Measurements from ENCODE around the gene ZFPM1.

The ZFPM1 gene

GRCh38 chr16:88466949-88467348 lies 13.9 kb downstream of the ZFPM1 start:
- Histone ChIP-seq H3K4me3 (replicated peaks; ENCODE audit: insufficient read depth, low read length) (no peak overlapping the region), H3K27ac (replicated peaks) (no peak overlapping the region), H3K27me3 (ENCODE audit: insufficient read depth, poor library complexity, severe bottlenecking) (no peaks in the 10 kb centered on the region)
- no peak for TF ChIP-seq SPI1 (IDR thresholded peaks at IDR 0.05; ENCODE audit: borderline replicate concordance, low read depth)
- no peak for TF ChIP-seq CTCF (IDR thresholded peaks at IDR 0.05; ENCODE audit: insufficient read depth, low read length)
- no peak for TF ChIP-seq POLR2AphosphoS5 (IDR thresholded peaks at IDR 0.05; ENCODE audit: low read depth)
- no peak for DNase-seq (ENCODE audit: low read depth in 1 of 2, low spot score in 1 of 2)

- peak in 1 of 2 experiments; percentile 3 for DNase-seq (ENCODE audit: low read depth in 1 of 2, low spot score in 1 of 2)
- Histone ChIP-seq H3K27me3 (ENCODE audit: insufficient read depth, poor library complexity, severe bottlenecking) (no peaks in the 10 kb centered on the region), H3K4me3 (replicated peaks; ENCODE audit: insufficient read depth, low read length) (no peak overlapping the region), H3K27ac (replicated peaks) (no peak overlapping the region)
- no peak for TF ChIP-seq GABPA (IDR thresholded peaks at IDR 0.05; ENCODE audit: low read depth)
- no peak for TF ChIP-seq POLR2AphosphoS5 (IDR thresholded peaks at IDR 0.05; ENCODE audit: low read depth)
- no peak for TF ChIP-seq CTCF (IDR thresholded peaks at IDR 0.05; ENCODE audit: insufficient read depth, low read length)
- no peak for TF ChIP-seq SPI1 (IDR thresholded peaks at IDR 0.05; ENCODE audit: borderline replicate concordance, low read depth)
- TF ChIP-seq REST (IDR thresholded peaks at IDR 0.05; ENCODE audit: insufficient replicate concordance, low read depth): no peak
Measured at GRCh38 chr16:88467541-88467944, 14.5 kb downstream of the ZFPM1 start.

- no peaks in the 10 kb centered on the region for H3K27me3 ChIP-seq (ENCODE audit: insufficient read depth, poor library complexity, severe bottlenecking)
- no peak for TF ChIP-seq POLR2AphosphoS5 (IDR thresholded peaks at IDR 0.05; ENCODE audit: low read depth)
- no peak for TF ChIP-seq REST (IDR thresholded peaks at IDR 0.05; ENCODE audit: insufficient replicate concordance, low read depth)
- TF ChIP-seq GABPA (IDR thresholded peaks at IDR 0.05; ENCODE audit: low read depth): no peak
- TF ChIP-seq SPI1 (IDR thresholded peaks at IDR 0.05; ENCODE audit: borderline replicate concordance, low read depth): no peak
- no peak for TF ChIP-seq CTCF (IDR thresholded peaks at IDR 0.05; ENCODE audit: insufficient read depth, low read length)
- H3K4me3 ChIP-seq (replicated peaks; ENCODE audit: insufficient read depth, low read length): no peak overlapping the region
- H3K27ac ChIP-seq (replicated peaks): no peak overlapping the region
- DNase-seq (ENCODE audit: low read depth in 1 of 2, low spot score in 1 of 2): no peak
Measured at GRCh38 chr16:88468275-88469129, 15.4 kb downstream of the ZFPM1 start.

Data from HL-60 (cell line).